GM19468 (cell line): ENCODE data around the gene CFAP210.
"Not testable (repeated sequence)": the region's sequence is repeated elsewhere in the genome, so short reads cannot be mapped to it uniquely, and the experiment has no call there.

Experiments used
- ATAC-seq: cut with Tn5 transposase; IDR thresholded peaks from one replicate; pipeline ENCODE4 v1.9.1; 2021; ENCODE audit warnings: mild to moderate bottlenecking, moderate library complexity, moderate number of reproducible peaks; ENCODE audit not compliant: unreplicated experiment; ENCODE audit errors: extremely low read depth

The CFAP210 gene

DNA sequence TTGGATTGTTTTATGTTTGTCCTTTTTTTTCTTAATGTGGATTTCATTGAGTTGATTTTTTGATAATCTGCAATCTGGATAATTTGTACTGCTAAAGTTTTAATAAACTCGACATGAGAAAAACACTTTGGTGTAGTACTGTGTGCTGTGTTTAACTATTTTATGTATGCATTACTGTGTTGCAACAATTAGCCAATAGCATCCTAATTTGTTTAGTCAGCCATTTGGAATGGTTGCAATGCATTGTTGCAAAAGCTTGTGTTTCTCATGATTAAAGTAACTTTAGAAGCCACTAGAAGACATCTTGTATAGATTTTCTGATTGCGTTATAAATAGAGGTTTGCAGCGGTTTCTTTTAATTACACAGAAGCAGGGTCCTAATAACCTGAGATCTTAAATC is 56.6 kb downstream of the CFAP210 start:
- no peak for ATAC-seq

DNA sequence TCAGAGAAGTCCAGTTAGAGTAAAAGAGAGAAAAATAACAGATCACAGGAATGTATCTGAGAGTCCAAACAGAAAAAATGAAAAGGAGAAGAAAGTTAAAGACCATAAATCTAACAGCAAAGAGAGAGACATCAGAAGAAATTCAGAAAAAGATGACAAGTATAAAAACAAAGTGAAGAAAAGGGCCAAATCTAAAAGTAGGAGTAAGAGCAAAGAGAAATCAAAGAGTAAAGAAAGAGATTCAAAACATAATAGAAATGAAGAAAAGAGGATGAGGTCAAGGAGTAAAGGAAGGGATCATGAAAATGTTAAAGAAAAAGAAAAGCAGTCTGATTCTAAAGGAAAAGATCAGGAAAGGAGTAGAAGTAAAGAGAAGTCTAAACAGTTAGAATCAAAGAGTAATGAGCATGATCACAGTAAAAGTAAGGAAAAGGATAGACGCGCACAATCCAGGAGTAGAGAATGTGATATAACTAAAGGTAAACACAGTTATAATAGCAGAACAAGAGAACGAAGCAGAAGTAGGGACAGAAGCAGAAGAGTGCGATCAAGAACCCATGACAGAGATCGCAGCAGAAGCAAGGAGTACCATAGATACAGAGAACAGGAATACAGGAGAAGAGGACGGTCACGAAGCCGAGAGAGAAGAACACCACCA is 57.6 kb downstream of the CFAP210 start:
- ATAC-seq: no peak

DNA sequence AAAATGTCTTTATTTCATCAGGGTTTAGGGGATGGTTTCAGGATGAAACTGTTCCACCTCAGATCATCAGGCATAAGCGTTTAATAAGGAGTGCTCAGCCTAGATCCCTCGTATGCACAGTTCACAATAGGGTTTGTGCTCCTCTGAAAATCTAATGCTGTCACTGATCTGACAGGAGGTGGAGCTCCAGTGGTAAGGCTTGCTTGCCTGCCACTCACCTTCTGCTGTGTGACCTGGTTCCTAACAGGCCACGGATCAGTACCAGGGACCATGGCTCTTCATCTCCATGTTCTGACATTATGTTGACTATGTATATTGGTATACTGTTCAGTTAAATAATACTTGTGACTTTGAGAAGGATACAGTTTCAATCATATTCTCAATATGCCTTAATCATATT is 68.4 kb downstream of the CFAP210 start:
- ATAC-seq: no peak

DNA sequence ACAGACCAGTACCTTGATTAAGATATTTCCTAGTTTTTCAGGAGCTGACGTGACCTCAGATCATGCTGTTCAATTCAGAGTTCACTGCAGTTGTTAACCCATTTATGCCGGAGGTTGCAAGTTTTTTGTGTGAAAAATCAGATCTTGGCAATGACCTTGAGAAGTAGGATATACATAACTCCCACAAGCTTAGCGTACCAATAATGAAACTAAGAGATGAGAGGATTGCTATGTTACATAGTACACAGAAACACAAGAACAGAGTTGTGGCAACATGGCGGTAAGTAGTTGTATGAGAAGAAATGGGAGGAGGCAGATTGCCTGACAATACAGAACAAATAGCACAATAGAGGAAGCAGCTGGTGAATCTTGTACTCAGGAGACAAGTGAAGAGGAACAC is 71.0 kb downstream of the CFAP210 start:
- no peak for ATAC-seq

DNA sequence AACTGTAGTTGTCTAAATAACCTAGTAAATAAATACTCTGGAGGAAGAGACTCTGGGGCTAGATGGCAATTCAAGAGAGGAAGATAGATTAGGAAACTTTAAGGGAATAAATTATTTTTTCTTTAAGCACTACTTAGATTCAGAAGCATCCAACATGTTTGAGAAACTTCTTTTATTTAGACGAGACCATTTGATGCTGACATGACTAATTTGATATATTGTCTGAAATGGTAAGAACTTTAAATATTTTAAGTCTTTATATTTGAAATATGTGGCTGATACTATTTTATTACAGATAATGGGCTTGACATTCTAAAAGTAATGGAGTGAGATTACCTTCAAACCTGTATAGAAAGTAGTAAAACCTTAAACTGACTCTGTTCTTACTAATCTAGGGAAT is 73.7 kb downstream of the CFAP210 start:
- ATAC-seq: no peak

DNA sequence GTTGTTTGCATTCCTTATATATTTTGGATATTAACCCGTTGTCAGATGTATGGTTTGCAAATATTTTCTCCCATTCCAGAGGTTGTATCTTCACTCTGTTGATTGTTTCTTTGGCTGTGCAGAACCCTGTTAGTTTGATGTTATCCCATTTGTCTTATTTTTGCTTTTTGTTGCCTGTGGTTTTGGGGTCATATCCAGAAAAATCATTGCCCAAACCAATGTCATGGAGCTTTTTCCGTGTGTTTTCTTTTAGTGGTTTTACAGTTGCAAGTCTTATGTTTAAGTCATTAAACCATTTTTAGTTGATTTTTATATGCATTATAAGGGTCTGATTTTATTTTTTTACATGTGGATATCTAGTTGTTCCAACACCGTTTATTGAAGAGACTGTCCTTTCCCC is 74.3 kb downstream of the CFAP210 start:
- ATAC-seq: no peak

DNA sequence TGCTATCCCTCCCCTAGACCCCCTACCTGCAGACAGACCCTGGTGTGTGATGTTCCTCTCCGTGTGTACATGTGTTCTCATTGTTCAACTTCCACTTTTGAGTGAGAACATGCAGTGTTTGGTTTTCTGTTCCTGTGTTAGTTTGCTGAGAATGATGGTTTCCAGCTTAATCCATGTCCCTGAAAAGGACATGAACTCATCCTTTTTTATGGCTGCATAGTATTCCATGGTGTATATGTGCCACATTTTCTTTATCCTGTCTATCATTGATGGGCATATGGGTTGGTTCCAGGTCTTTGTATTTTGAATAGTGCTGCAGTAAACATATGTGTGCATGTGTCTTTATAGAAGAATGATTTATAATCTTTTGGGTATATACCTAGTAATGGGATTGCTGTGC is 78.2 kb downstream of the CFAP210 start:
- ATAC-seq: not testable (repeated sequence)

DNA sequence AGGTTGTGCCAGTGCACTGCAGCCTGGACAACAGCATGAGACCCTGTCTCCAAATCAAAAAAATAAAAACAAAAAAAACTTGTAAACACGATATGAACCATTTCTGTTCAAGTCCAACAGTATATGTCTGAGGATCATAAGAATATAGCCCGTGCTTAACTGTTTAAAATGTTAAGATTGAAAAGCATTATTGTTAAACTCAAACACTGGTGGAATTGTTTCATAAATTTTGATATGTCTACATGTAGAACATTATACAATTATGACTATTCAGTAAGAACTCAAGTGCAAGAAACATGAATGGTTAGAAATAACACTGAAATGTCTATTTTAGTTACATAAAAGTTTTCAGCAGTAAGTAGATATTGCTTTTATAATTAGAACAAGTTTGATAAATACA is 80.3 kb downstream of the CFAP210 start:
- ATAC-seq: no peak

DNA sequence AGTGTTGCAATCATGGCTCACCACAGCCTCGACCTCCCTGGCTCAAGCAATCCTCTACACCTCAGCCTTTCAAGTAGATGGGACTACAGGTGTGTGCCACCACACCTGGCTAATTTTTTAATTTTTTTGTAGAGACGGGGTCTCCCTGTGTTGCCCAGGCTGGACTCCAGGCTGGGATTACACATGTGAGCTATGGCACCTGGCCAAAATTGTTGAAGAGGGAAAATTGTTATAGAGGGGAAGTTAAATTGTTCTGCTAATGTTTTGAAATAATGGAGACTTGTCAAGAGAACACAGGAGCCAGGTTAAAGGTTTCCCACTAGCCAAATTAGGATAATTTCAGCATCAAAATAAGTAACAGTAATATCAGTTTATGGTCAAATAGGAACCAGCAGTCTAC is 84.9 kb downstream of the CFAP210 start:
- ATAC-seq: no peak

DNA sequence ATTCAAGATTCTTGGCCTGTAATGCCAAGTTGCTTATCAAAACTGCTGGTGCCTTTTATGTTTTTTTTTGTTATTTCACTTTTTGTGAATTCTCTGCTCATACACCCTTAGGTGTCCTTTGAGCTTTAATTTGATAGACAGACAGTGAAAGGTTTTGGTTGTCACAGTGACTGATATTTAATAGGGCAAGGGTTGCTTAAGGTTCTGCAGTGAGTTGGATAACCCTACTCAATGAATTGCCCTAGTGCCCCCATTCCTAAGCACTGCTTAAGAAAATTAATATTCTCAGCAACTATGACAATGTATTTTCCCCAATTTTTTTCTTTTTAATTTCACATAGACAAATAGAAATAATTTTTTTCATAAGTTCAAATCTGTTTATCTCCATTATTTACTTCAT is 94.6 kb downstream of the CFAP210 start:
- no peak for ATAC-seq

DNA sequence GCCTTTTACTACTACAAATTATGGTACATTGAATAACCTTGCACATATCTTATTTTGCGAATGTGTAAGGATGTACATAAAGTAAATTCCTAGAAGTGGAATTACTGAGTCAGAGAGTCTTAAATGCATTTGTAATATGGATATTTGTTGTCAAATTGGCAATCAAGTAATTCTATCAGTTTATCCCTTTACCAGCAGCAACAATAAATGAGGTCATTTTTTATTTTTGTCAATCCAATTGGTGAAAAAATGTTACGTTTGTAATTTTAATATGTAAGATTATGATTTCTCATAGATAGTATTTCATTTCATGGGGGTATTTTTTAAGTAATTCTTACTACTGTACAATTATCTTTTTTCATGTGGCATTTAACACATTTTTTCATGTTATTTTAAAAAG is 95.2 kb downstream of the CFAP210 start:
- no peak for ATAC-seq

DNA sequence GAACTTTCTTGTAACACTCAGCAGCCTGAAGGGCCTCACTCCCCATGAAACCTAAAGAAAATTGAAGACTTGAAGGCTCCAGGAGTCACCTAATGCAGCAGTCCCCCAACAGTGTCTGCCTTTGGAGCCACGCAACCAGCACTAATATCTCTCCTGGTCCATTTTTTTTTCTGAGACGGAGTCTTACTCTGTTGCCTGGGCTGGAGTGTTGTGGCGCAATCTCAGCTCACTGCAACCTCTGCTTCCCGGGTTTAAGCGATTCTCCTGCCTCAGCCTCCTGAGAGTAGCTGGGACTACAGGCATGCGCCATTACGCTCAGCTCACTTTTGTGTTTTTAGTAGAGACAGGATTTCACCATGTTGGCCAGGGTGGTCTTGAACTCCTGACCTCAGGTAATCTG is 97.7 kb downstream of the CFAP210 start:
- ATAC-seq: not testable (repeated sequence)
